Testis (tissue), 3 donors: ENCODE measurements around the gene CYB5R4. TPM values are rescaled to one million over a fixed set of nuclear protein-coding genes. Genes with fewer than 3 reads are reported as not detected.
"Not testable (repeated sequence)": the region's sequence is repeated elsewhere in the genome, so short reads cannot be mapped to it uniquely, and the experiment has no call there.

Experiments used
- DNase-seq: peaks from one replicate; pipeline ENCODE4 v3.0.0-alpha.2; 2019
- H3K27ac ChIP-seq, 2 donors: fragments of 200-600 bp; sonication (generic); one replicate each; pipeline ENCODE4 v1.5.1; 2019
- H3K27me3 ChIP-seq: fragments of 200-600 bp; sonication (generic); one replicate; pipeline ENCODE4 v1.5.1; 2019
- H3K36me3 ChIP-seq: fragments of 200-600 bp; sonication (generic); one replicate; pipeline ENCODE4 v1.5.1; 2017; ENCODE audit warnings: low read depth; ENCODE audit errors: missing control alignments
- H3K4me1 ChIP-seq: fragments of 200-600 bp; sonication (generic); one replicate; pipeline ENCODE4 v1.5.1; 2019
- H3K4me3 ChIP-seq, 2 donors: fragments of 200-600 bp; sonication (generic); one replicate each; pipeline ENCODE4 v1.5.1; 2017 to 2019
- H3K9me3 ChIP-seq: fragments of 200-600 bp; sonication (generic); one replicate; pipeline ENCODE4 v1.5.1; 2017
- CTCF ChIP-seq, 3 experiments: fragments of 450-650 bp in 2 of 3; fragments of 200-600 bp in 1 of 3; sonication (generic) in 1 of 3; IDR thresholded peaks; one replicate each; pipeline ENCODE4 v1.5.1; 2016 to 2019; ENCODE audit warnings: antibody characterized with exemption in 3 of 3, mild to moderate bottlenecking in 2 of 3, moderate library complexity in 1 of 3
- POLR2A ChIP-seq: fragments of 450-650 bp; IDR thresholded peaks from one replicate; pipeline ENCODE4 v1.6.1; 2017; ENCODE audit warnings: antibody characterized with exemption, mild to moderate bottlenecking, moderate library complexity
- WGBS, 2 donors: methylation state at CpG; one replicate each; pipeline ENCODE4 v1.1.5; 2018; 5-methylcytosine and 5-hydroxymethylcytosine counted together
- intact Hi-C: fragments of 100-400 bp; cut with DNase I; formaldehyde crosslinking; loops from one replicate; pipeline ENCODE4 v1.15.1; 2023; ENCODE audit warnings: low total_unique reads
- polyA plus RNA-seq: library from polyadenylated mRNA; stranded (reverse); fragments of 350-450 nt; fragmentation: Illumina TruSeq; extraction: RNeasy Lipid Tissue Mini Kit (QIAGEN cat#74804); gene quantifications from one replicate; pipeline ENCODE4 v1.2.3, GENCODE V29; 2014; ENCODE audit warnings: low read depth, low replicate concordance; ENCODE audit not compliant: insufficient read depth
- total RNA-seq, 2 donors: library from RNA; depleted of rRNA; stranded (reverse); fragments of >200 nt; gene quantifications; one replicate each; pipeline ENCODE4 v1.2.3, GENCODE V29; 2016

Gene CYB5R4
- total and polyA plus RNA-seq, 3 donors from 2014 or later = 18.2 to 53.5 (median 20.5) TPM

- Histone ChIP-seq H3K27ac (no peak overlapping the region), H3K9me3 (no peaks in the 10 kb centered on the region), H3K4me3 (no peak overlapping the region), H3K36me3 (no peaks in the 10 kb centered on the region), H3K4me1 (no peaks in the 10 kb centered on the region), H3K27me3 (no peaks in the 10 kb centered on the region)
- intact Hi-C loops = no loop called here
- DNase-seq = no peak
- TF ChIP-seq CTCF (IDR thresholded peaks at IDR 0.05) = no peak
- TF ChIP-seq POLR2A = no peak
- 94 to 100% methylated on average over 1 of the region's 1 CpG for WGBS, 2 donors
Measured at GRCh38 chr6:83889621-83890020, 30.1 kb downstream of the CYB5R4 start.

- Histone ChIP-seq H3K9me3 (no peaks in the 10 kb centered on the region), H3K4me1 (no peaks in the 10 kb centered on the region), H3K27me3 (no peaks in the 10 kb centered on the region), H3K27ac (no peak overlapping the region), H3K36me3 (no peaks in the 10 kb centered on the region), H3K4me3 (no peak overlapping the region)
- no peak for DNase-seq
- no peak for TF ChIP-seq CTCF (IDR thresholded peaks at IDR 0.05)
- no peak for TF ChIP-seq POLR2A
- intact Hi-C loops = no loop called here
- WGBS, 2 donors = 88 to 89% methylated on average over 4 of the region's 4 CpGs
Measured at GRCh38 chr6:83890520-83890919, 31.0 kb downstream of the CYB5R4 start.

- 76 to 77% methylated on average over 4 of the region's 4 CpGs for WGBS, 2 donors
- Histone ChIP-seq H3K9me3 (no peaks in the 10 kb centered on the region), H3K4me1 (no peaks in the 10 kb centered on the region), H3K4me3 (no peak overlapping the region), H3K27me3 (no peaks in the 10 kb centered on the region), H3K36me3 (no peaks in the 10 kb centered on the region), H3K27ac (no peak overlapping the region)
- intact Hi-C loops = no loop called here
- DNase-seq = no peak
- TF ChIP-seq POLR2A = no peak
- TF ChIP-seq CTCF (IDR thresholded peaks at IDR 0.05) = no peak
Measured at GRCh38 chr6:83891586-83891985, 32.1 kb downstream of the CYB5R4 start.

DNA sequence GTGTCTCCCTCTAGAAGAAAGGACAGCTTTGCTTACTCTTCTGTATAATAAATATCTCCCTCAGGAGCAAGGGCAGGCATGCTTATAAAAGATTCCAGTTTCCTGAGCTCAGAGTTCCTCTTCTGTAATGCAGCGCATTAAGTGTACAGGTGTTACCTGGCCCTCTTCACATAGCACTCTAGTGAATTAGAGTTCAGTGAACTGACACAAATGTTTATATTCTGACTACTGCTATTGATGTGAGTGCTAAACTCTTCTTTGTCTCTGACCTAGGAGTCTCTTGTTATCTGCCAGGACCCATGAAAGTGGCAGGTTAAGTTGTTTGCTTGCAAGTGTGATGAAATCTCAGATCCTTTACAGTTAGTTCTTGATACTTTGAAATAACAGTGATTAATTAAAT lies 33.5 kb downstream of the CYB5R4 start:
- WGBS, 2 donors = 100% methylated on average over 1 of the region's 1 CpG
- Histone ChIP-seq H3K9me3 (no peaks in the 10 kb centered on the region), H3K4me3 (no peak overlapping the region), H3K27ac (no peak overlapping the region), H3K36me3 (no peaks in the 10 kb centered on the region), H3K27me3 (no peaks in the 10 kb centered on the region), H3K4me1 (no peaks in the 10 kb centered on the region)
- no peak for TF ChIP-seq POLR2A
- TF ChIP-seq CTCF (IDR thresholded peaks at IDR 0.05) = no peak
- intact Hi-C loops = no loop called here
- no peak for DNase-seq

GRCh38 chr6:83897094-83897493 lies 37.6 kb downstream of the CYB5R4 start:
- H3K27ac ChIP-seq, H3K27me3 ChIP-seq, H3K9me3 ChIP-seq, intact Hi-C loops, H3K4me3 ChIP-seq, DNase-seq, H3K36me3 ChIP-seq, H3K4me1 ChIP-seq: not testable (repeated sequence)
- 87 to 100% methylated on average over 2 of the region's 2 CpGs for WGBS, 2 donors
